SW480 (cell line): ENCODE measurements around the gene SLC22A31.
"Not testable (repeated sequence)": the region's sequence is repeated elsewhere in the genome, so short reads cannot be mapped to it uniquely, and the experiment has no call there.

ENCODE experiments used
- DNase-seq: peaks from one replicate; pipeline ENCODE4 v3.0.0-alpha.2; 2016; ENCODE audit warnings: low spot score

The SLC22A31 gene

DNA sequence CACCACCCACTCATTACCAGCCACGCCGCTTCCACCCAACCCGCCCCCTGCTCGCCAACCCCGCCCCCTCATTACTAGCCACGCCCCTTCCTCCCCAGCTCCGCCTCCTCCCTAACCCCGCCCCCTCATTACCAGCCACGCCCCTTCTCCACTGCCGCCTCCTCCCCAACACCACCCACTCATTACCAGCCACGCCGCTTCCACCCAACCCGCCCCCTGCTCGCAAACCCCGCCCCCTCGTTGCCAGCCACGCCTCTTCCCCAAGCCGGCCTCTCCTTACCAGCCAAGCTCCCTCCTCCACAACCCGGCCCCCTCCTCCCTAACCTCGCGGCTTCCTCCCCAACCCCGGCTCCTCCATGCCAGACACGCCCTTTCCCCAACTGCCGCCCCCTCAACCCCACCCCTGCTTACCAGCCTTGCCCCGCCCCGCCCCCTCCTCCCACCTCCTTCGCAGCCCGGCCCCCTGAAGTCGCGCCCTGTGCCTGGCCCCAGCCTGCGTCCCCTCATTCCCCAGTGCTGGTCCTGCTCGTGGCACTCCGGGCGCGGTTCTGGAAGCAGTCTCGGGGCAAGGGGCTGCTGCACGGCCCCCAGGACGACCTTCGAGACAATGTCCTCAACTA, 7.3 kb downstream of the SLC22A31 start:
- DNase-seq: peak; percentile 48

DNA sequence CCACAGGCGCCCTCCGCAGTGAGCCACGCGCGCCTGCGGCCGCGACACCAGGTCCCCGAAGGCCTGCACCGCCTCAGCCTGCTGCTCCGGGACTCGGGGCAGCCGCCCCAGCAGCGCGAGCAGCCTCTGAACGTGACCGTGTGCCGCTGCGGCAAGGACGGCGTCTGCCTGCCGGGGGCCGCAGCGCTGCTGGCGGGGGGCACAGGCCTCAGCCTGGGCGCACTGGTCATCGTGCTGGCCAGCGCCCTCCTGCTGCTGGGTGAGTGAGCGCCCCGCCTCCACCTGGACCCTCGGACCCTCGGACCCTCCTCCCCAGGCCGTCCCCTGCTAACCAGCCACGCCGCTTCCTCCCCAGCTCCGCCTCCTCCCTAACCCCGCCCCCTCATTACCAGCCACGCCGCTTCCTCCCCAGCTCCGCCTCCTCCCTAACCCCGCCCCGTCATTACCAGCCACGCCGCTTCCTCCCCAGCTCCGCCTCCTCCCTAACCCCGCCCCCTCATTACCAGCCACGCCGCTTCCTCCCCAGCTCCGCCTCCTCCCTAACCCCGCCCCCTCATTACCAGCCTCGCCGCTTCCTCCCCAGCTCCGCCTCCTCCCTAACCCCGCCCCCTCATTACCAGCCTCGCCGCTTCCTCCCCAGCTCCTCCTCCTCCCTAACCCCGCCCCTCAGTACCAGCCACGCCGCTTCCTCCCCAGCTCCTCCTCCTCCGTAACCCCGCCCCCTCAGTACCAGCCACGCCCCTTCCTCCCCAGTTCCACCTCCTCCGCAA, 8.0 kb downstream of the SLC22A31 start:
- peak; percentile 63 for DNase-seq

DNA sequence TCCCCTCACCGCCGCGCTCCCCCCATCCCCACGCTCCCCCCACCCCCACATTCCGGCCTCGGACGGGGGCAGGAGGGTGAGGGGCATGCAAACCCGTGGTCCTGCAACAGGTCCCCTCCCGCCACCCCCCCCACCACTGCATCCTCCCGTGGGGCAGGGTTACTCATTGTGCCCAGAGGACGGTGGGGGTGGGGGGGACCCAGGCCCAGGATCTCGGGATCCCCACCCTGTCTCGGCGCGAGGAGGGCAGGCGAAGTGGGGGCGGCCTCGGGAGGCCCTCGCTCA, 8.5 kb downstream of the SLC22A31 start:
- DNase-seq: no peak

DNA sequence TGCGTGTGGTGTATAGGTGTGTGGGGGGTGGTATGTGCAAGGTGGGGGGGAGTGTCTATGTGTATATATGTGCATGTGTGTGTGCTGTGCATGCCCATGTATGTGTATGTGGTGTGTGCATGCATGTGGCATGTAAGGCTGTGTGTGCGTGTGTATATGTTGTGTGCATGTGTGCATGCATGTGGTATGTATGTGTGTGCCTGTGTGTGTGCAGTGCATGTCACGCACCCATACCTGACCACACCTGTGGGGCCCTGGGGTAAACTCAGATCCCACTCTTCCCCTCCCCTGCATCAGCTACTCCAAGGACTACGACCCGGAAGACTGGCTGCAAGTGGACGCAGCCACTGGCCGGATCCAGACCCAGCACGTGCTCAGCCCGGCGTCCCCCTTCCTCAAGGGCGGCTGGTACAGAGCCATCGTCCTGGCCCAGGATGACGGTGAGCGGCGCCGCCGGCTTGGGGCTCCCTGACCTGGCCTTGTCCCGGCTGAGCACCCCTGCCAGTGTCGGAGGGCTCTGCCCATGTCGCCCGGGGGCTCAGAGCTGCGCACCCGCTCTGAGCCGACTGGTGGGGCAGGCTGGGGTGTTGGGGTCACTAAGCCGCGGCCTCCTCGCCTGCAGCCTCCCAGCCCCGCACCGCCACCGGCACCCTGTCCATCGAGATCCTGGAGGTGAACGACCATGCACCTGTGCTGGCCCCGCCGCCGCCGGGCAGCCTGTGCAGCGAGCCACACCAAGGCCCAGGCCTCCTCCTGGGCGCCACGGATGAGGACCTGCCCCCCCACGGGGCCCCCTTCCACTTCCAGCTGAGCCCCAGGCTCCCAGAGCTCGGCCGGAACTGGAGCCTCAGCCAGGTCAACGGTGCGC, 9.1 kb downstream of the SLC22A31 start:
- no peak for DNase-seq

DNA sequence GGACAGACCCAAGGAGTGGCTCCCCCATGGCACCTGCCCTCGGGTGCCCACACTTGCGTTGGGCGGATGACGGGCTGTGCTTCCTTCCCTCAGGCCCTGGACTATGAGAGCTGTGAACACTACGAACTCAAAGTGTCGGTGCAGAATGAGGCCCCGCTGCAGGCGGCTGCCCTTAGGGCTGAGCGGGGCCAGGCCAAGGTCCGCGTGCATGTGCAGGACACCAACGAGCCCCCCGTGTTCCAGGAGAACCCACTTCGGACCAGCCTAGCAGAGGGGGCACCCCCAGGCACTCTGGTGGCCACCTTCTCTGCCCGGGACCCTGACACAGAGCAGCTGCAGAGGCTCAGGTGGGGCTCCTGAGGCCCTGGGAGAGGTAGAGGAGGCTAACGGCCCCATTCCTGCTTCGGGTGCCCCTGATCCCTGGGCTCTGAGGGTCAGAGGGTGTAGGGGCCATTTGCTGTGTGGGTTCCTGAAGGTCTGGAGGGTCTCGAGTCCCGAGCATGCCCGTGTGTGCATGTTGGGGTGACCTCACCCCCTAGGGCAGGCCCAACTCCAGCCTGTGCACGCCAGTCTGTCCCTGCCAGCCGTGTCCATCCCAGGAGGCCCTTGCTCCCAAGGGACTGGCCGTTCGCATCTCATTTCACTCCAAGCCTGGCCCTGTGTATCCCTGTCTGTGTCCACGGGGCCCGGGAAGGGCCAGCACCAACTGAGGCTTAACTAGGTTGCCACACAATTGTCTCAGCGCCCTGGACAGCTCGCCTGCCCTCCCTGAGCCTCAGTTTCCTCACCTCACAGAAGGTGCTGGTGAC, 10.0 kb downstream of the SLC22A31 start:
- DNase-seq: no peak

DNA sequence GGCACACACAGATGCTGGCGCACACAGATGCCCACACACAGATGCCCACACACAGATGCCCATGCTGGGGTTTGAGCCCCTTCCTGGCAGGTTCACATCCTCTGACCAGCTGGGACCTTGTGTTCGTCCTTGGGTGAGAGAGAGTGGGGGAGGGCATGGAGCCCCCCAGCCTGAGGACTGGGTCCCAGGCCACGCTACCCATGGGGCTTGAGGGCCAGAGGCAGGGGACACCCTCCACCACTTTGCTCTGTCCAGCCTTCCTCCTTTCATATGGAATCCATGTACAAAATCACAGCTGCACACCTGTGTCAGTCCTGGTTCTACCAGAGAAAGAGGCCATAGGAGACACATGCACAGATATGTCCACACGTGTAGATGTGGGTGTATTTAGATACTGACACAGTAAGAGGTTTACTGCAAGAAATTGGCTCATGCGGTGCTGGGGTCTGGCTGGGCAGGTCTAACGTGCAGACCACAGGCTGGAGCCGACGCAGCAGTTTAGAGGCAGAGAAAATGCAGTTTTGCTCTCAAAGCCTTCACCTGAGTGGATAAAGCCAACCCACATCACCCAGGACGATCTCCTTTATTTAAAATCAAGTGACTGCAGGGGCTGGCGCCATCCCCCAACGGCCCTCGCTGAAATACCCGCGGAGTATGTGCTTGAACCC, 10.8 kb downstream of the SLC22A31 start:
- DNase-seq: no peak

DNA sequence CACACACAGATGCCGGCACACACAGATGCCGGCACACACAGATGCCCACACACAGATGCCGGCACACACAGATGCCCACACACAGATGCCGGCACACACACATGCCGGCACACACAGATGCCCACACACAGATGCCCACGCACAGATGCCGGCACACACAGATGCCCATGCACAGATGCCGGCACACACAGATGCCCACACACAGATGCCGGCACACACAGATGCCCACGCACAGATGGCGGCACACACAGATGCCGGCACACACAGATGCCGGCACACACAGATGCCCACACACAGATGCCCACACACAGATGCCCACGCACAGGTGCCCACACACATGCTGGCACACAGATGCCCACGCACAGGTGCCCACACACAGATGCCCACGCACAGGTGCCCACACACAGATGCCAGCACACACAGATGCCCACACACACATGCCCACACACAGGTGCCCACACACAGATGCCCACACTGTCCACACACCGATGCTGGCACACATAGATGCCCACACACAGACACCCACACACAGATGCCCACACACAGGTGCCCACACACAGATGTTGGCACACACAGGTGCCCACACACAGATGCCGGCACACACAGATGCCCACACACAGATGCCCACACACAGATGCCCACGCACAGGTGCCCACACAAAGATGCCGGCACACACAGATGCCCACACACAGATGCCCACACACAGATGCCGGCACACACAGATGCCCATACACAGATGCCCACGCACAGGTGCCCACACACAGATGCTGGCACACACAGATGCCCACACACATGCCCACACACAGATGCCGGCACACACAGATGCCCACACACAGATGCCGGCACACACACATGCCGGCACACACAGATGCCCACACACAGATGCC, 11.6 kb downstream of the SLC22A31 start:
- DNase-seq: not testable (repeated sequence)

DNA sequence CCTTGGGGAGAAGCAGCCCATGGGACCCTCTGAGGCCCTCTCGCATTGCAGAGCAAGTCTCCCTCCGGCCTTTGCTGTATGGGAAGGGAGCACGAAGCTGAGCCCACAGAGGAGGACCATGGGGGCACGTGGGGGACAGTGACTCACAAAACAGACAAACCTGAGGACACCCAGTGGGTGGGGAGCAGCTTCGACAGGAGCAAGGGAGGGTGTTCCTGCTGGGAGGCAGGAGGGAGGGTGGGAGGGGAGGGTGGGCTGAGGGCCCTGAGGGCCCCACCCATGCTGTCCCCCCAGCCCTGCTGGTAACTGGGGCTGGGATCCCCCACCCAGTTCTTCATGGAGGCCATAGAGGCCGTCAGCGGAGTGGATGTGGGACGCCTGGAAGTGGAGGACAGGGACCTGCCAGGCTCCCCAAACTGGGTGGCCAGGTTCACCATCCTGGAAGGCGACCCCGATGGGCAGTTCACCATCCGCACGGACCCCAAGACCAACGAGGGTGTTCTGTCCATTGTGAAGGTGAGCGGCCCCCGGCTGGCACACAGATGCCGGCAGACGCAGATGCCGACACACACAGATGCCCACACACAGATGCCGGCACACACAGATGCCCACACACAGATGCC, 12.5 kb downstream of the SLC22A31 start:
- peak; percentile 58 for DNase-seq

DNA sequence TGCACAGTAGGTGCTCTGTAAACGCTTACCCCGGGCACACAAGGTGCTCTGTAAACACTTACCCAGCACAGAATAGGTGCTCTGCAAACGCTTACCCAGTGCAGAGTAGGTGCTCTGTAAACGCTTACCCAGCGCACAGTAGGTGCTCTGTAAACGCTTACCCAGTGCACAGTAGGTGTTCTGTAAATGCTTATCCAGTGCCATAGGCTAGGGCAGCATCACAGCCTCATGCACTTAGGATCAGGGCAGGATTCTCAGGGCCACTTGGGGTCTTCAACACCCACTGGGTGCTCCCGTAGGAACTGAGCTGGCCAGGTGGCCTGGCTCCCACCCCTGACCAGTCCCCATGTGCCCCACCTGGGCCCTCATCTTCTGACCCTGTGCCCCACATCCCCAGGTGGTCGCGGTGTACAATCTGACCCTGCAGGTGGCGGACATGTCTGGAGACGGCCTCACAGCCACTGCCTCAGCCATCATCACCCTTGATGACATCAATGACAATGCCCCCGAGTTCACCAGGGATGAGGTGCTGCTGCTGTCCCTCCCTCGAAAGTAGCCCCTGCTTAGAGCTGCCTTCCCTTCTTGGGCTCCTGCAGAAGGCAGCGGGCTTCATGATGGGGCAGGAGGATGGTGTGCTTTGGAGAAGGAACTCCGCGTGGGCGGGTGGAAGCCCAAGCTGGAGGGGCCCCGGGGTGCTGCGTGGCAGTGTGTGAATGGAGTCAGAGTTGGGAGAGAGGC, 13.1 kb downstream of the SLC22A31 start:
- DNase-seq: peak; percentile 77

DNA sequence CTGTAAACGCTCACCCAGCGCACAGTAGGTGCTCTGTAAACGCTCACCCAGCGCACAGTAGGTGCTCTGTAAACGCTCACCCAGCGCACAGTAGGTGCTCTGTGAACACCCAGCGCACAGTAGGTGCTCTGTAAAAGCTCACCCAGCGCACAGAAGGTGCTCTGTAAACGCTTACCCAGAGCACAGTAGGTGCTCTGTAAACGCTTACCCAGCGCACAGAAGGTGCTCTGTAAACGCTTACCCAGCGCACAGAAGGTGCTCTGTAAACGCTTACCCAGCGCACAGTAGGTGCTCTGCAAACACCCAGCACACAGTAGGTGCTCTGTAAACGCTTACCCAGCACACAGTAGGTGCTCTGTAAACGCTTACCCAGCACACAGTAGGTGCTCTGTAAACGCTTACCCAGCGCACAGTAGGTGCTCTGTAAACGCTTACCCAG, 13.7 kb downstream of the SLC22A31 start:
- DNase-seq: not testable (repeated sequence)

DNA sequence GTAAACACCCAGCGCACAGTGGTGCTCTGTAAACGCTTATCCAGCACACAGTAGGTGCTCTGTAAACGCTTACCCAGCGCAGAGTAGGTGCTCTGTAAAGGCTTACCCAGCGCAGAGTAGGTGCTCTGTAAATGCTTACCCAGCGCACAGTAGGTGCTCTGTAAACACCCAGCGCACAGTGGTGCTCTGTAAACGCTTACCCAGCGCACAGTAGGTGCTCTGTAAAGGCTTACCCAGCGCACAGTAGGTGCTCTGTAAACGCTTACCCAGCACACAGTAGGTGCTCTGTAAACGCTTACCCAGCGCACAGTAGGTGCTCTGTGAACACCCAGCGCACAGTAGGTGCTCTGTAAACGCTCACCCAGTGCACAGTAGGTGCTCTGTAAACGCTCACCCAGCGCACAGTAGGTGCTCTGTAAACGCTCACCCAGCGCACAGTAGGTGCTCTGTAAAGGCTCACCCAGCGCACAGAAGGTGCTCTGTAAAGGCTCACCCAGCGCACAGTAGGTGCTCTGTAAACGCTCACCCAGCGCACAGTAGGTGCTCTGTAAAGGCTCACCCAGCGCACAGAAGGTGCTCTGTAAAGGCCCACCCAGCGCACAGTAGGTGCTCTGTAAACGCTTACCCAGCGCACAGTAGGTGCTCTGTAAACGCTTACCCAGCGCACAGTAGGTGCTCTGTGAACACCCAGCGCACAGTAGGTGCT, 14.3 kb downstream of the SLC22A31 start:
- not testable (repeated sequence) for DNase-seq

DNA sequence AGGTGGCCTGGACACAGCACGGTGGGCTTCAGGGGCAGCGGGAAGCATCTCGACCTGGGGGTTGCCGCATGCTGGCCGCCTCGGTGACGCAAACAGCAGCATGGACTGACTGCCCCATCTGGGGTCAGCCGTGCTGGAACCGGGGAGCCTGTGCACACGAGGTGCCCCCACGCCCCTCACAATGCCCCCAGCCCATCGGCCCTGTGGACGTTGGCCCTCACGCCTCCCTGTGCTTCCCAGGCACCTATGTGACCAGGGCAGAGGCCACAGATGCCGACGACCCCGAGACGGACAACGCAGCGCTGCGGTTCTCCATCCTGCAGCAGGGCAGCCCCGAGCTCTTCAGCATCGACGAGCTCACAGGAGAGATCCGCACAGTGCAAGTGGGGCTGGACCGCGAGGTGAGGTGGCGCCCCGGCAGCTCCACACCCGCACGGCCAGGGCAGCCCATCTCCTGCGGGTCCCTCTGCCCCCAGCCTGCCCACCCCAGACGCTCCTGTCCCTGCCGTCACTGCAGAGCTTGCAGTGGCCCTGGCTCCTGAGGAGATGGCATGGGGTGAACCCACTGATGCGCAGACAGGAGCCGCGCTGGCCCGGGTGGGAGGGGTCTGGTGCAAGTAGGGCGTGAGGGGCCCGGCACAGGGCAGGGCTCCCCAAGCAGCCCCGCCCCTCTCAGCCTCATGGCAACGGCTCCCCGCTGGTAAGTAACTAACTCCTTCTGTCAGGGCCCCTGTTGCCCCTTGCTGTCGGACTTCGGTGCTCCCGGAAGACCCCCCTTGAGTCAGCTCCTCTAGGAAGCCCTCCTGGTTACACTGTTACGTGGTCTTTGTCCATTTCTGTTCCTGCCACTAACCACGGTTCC, 15.2 kb downstream of the SLC22A31 start:
- DNase-seq: no peak

DNA sequence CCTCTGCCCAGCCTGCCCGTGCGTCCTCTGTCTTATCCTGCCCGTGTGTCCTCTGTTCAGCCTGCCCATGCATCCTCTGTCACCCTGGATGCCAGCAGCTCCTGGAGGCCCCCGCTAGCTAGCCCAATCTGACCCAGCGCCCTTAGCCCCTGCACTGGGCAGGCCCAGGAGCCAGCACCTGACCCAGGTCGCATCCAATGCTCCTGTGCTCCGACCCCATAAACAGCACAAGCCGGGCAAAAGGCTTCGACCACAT, 15.7 kb downstream of the SLC22A31 start:
- DNase-seq: no peak

DNA sequence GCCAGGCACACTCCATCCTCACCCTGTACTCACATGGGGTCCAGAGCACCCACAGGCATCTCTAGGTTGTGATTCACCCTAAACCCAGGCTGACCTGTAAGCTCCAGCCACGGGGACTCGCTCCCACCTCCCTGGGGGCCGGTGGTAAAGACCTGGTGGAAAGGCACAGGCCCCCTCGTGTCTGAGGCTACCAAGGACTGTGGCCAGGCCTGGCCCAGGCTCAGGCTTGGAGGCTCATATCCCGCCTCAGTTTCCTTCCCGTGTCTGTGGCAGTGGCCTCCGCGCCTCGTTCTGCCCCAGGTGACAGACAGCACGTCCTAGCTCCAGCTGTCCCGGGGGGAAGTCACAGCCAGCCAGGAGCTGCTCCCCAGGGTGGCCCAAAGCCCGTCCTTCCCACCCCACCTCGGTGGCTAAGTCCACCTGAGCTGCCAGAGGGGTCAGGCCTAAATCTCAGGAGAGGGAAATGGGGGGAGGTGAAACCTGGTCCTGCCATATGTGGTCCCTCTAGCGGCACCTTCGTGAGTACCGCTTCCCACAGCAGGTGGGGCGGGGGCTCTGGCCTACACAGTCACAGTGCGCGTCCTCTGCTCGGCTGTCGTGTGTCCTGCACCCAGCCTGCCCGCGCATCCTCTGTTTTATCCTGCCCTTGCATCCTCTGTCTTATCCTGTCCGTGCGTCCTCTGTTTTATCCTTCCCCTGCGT, 16.2 kb downstream of the SLC22A31 start:
- DNase-seq: no peak

DNA sequence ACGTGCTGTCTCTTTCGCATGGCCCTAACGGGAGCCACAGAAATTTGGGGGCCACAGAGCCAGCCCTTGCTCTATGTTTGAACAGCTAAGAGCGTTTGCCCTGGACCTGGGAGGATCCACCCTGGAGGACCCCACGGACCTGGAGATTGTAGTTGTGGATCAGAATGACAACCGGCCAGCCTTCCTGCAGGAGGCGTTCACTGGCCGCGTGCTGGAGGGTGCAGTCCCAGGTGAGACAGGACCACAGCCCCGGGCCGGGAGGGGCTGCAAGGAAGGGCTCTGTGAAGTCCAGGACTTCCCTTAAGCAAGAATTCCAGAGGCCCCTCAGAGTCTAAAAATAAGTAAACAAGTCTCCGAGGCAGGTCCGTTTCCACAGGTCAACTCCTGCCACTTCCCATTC, 16.9 kb downstream of the SLC22A31 start:
- DNase-seq: no peak

DNA sequence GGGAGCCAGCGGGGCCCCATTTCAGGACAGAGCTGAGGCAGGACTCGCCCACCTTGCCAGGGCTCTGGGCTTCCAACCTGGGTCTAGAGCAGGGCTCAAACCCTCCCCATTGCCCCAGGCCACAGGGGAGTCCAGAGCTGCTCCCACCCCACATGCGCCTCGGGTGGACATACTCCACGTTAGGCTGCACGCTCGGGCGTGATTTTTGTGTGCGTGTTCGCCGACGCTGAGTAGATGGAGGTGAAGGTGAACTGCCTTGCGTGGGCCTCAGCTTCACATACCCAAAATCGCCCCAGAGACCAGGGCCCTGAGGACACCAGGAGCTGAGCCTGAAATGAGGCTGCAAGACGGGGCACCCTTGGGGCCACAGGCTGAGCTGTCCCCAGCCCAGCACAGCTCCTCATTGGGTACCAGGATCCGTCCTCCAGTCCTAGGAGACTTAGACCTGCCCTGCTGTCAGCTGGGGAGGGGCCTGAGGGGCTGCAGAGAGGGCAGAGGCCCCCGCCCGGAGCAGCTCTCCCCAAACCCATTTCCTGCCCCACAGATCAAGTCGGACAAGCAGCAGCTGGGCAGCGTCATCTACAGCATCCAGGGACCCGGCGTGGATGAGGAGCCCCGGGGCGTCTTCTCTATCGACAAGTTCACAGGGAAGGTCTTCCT, 20.6 kb downstream of the SLC22A31 start:
- no peak for DNase-seq

DNA sequence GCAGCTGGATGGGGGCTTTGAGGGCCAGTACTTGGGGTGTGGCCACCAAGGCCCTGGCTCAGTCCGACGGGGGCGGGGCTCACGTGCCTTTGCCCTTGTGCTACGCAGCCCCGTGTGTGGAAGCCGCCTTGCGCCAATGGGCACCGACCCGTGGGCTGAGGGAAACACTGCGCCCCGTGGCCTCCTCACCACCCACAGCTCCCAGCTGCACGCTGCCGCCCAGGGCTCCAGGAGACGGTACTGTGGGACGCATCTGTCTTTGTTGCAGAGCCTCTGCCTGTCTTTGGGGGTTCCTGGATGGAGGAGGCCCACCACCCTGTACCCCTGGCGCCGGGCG, 21.2 kb downstream of the SLC22A31 start:
- DNase-seq: no peak
